HG03342 (cell line): ENCODE results near the gene ACAA1.
A peak's percentile ranks its signal among the peaks of the same experiment; 100 is the strongest.
"Not testable (repeated sequence)": the region's sequence is repeated elsewhere in the genome, so short reads cannot be mapped to it uniquely, and the experiment has no call there.

Source experiments
- ATAC-seq: cut with Tn5 transposase; IDR thresholded peaks from one replicate; pipeline ENCODE4 v1.9.1; 2021; ENCODE audit warnings: mild to moderate bottlenecking, moderate library complexity; ENCODE audit not compliant: unreplicated experiment

Gene ACAA1

DNA sequence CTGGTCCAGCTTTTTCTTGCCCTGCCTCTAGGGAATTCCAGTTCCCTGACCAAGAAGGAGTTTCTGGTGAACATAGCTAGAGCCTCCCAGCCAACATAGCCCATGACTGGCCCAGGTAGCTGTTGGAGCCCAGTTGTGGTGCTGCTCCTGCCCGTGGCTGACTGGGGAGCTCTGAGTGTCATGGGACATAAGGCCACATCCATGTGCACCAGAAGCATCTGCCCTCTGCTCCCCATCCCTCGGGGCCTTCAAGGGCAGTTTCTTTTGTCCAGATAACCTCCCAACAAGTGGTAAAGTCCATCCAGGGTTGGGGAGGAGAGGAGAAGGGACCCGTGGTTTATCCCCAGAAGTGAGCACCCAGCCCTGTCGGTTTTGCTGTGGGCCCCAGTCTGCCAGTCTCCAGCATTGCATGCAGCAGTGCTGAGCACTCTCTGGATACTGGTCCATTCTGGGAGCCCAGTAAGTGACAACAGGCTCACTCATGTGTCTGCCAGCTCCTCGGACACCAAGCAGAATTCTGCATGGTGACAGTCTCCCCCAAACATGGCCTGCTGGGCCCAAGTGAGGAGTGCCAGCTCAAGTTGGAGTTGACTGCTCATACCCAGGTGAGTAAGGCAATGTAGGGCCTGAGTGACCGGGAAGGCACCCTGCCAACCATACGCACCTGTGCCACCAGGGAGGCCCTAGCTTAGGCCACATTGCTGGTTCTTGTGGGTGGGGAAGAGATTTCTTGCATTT, 28.8 kb downstream of the ACAA1 start:
- no peak for ATAC-seq

DNA sequence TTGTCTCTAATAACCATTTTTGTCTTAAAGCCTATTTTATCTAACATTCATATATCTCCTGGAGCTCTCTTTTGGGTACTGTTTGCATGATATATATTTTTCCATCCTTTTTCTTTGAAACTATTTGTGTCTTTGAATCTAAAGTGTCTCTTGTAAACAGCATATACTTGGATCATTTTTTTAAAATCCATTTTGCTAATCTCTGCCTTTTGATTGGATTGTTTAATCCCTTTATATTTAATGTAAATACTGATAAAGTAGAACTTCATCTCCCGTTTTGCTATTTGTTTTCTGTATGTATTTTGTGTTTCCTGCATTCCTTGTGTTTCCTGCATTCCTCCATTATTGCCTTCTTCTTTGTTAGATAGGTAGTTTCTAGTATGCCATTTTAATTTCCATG, 31.4 kb downstream of the ACAA1 start:
- no peak for ATAC-seq

GRCh38 chr3:38102444-38102814, 34.5 kb downstream of the ACAA1 start:
- ATAC-seq = no peak

GRCh38 chr3:38101811-38102443, 35.0 kb downstream of the ACAA1 start:
- ATAC-seq = no peak

GRCh38 chr3:38100498-38100897, 36.4 kb downstream of the ACAA1 start:
- no peak for ATAC-seq

DNA sequence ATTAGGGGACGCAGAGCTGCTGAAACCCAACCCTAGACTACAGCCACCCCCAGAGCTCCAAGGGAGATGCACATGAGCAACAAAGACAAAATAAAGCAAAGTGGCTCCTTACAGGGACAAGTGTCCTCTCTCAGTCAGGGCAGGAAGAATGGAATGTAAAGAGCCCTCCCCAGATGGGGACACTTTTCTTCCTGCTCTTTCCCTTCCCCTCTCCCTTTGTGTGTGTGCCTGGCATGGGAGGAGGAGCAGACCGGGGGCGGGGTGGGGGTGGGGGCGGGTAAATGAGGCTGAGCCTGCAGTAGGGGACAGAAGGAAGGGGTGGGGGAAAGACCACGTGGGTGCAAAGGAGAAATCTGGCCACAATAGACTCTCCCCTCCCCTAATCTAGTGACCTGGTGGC, 37.4 kb downstream of the ACAA1 start:
- ATAC-seq = no peak

- no peak for ATAC-seq
These were observed 38.6 kb downstream of the ACAA1 start for GRCh38 chr3:38098376-38098723.

DNA sequence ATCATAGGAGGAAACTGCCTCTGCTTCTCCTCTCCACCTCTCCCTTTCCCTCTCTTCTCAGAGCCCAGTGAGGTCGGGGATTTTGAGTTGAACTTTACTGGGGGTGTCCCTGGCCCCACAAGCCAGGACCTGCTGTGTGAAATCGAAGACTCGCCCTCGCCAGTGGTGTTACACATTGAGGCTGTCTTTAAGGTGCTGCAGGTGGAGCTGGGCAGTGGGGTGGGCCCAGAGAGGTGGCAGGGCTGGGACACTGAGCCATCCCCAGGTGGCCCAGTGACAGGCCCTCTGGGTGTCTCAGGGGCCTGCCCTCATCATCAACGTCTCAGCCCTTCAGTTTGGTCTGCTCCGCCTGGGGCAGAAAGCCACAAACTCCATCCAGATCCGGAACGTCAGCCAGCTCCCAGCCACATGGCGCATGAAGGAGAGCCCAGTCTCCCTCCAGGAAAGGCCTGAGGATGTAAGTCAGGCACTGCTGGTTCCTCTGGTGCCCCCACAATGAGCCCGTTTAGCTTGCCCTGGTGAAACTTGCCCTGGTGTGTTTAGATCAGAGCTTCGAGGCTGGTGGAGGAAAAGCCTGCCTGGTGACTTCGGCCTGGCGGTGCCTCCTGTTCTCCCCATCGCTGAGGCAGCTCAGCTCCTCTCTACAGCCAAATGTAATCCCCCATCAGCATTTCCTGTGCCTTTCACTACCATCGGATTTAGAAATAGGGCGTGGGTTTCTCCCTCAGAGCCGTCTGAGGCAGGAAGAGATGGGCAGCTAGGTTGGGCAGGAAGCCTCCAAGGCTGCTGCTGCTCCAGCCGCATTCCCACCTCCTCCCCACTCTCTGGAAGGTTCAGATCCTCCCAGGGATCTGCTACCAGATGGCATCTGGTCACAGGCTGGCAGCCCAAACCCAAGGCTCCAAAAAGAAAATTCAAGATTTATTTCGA, 39.2 kb downstream of the ACAA1 start:
- ATAC-seq = no peak

GRCh38 chr3:38095669-38096483, 41.1 kb downstream of the ACAA1 start:
- ATAC-seq = no peak

DNA sequence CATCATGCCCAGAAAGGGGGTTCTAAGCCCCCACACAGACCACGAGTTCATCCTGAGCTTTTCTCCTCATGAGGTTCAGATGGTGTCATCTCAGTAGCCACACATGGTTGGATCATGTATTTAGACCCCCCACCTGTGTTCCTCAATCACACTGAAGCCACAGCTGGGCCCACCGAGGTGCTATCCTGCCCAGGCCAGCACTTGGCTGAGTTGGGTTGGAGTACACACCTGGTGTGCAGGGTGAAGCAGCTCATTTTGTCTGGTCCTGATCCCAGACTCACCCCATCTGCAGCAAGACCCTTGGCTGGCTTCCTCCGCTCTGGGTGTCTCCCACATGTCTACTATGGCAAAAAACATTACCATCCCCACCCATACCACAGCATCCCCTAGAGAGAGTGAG, 41.9 kb downstream of the ACAA1 start:
- ATAC-seq = no peak

DNA sequence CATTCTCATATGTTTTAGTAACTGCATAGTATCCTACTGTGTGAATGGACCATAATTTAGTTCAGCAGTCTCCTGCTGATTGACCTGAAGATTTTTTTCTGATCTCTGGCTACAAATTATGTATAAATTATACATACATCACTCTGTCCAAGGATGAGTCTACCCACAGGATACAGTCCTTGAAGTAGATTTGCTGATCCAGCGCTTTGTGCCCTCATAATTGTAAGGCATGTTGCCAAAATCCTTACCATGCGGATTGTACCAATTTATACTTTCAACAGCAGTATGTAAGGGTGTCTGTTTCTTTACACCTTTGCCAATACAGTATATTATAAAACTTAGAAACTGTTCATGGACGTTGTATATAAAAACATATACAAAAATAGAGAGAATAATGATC, 46.5 kb downstream of the ACAA1 start:
- ATAC-seq = no peak

DNA sequence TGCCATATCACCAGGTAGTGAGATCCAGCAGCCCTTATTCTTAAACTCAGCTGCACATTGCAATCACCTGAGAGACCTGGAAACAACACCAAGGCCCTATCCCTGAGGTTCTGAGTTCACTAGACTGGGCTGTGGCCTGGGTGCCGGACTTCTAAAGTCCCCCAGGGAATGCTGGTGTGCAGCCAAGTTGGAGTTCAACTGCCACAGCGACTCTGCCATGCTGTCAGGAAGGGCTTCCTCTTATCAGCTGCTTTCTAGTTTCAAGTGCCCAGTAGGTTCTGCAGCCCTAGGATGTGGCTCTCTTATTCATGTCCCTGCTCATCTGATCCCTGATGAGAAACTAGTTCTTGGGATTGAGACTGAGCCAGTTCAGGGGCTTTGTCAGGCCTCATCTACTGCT, 47.8 kb downstream of the ACAA1 start:
- no peak for ATAC-seq

DNA sequence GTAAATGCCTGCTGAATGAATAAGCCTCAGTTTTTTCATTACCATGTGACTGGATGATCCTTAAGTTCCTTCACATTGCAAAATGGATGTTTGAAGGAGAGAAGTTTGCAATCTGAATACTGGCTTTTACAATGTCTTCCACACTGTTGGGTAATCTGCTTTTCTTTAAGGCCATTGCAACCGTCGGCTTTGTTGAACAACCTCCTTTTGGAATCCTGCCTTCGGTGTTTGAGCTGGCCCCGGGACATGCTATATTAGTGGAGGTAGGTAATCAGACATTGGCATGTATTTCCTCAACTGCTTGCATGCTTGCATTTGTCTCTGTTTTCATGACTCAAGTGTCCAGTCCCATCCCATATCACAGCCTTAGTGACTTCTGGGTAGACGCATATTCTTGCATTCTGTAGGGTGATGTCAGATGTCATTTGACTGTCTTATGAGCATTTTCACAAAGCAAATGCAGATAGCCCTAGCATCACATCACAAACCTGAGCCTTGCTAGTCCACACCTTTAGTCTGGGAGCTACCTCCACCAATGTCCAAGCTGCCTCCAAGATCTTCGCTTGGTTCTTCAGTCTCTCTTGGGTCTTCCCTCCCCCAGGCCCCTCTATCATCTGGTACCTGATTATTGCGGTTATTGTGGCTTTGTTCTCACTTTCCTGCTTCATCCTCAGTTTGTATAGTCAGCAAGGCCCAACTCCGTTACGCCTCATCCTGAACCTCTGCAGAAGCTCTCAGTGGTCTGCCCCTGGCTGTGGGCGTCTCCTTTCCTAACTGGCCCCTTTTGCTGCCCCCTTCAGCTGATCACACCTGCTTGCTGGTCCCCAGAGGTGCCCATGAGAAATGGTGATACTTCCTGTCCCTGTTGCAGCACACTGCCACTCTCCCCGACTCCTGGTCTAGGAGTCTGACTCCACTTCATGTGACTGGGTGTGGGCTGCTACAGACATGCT, 48.5 kb downstream of the ACAA1 start:
- ATAC-seq = no peak

GRCh38 chr3:38087278-38087677, 49.6 kb downstream of the ACAA1 start:
- not testable (repeated sequence) for ATAC-seq

- no peak for ATAC-seq
These were observed 50.4 kb downstream of the ACAA1 start for GRCh38 chr3:38086496-38086895.

- no peak for ATAC-seq
These were observed 51.0 kb downstream of the ACAA1 start for GRCh38 chr3:38085943-38086324.

DNA sequence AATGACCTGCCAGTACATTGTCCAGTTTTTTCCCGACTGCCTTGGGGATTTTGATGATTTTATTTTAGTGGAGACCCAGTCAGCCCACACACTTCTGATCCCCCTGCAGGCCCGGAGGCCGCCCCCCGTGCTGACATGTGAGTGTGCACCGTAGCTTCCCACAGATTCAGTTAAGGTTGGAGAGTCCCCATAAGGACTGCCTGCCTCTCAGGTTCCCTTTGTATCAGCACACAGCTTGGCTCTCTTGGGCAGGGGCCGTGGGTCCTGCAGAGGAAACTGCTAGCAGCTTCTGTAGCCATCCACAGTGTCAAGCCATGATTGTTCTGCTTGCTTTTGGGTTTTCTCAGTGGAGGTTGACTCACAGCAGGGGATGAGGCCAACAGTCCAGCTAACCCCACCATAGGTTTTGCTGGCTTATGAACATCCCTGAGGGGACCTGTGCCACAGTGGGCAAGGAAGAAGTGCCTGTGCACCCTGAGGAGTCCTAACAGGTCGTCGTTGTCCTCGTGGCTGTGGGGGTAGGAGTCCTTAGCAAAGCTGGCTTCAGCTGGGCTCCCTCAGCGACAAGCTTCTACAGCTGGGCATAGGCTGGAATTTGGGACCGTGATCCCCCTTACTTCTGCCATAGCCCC, 51.5 kb downstream of the ACAA1 start:
- no peak for ATAC-seq

DNA sequence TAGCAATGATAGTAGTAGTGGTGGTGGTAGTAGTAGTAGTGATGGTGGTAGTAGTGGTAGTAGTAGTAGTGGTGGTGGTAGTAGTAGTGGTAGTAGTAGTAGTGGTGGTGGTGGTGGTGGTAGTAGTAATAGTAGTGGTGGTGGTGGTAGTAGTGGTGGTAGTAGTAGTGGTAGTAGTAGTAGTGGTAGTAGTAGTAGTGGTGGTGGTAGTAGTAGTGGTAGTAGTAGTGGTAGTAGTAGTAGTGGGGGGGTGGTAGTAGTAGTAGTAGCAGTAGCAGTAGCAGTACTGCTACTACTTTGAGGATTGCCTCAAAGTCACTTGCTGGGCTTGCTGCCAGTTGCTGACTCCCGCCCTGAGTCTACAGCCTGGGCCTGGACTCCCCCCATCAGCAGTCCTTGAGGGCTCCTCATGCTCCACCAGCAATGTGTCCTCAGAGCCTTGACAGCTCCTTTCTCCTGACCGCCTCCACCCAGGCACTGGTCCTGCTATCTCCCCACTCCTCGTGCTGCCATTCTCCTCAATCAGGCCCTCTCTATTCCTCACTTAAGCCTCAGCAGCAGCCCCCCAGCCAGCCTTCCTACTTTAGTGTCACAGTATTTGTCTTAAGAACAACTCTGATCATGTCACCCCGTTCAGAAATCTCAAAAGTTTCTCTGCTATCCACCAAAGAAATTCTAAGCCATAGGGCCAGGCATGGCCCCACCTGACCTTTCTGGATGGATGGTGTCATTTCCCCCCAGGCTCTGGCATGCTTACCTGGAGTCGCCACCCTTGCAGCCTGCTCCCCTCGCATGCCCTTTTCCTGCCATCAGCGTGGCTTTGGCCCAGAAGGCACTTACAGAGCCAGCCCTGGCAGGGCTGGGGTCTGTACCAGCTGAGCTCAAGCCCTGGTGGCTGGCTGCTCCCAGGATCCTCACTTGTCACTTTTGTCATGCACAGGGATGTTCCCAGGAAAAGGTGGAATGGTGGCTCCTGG, 52.3 kb downstream of the ACAA1 start:
- ATAC-seq = peak; percentile 49
